ENCODE data around the gene ALPK1.
"Not testable (repeated sequence)": the region's sequence is repeated elsewhere in the genome, so short reads cannot be mapped to it uniquely, and the experiment has no call there.

The ALPK1 gene

GRCh38 chr4:112284662-112285411 lies 12.3 kb upstream of the ALPK1 start:
- no peak for DNase-seq

GRCh38 chr4:112287258-112287989 lies 9.7 kb upstream of the ALPK1 start:
- no peak for DNase-seq

DNA sequence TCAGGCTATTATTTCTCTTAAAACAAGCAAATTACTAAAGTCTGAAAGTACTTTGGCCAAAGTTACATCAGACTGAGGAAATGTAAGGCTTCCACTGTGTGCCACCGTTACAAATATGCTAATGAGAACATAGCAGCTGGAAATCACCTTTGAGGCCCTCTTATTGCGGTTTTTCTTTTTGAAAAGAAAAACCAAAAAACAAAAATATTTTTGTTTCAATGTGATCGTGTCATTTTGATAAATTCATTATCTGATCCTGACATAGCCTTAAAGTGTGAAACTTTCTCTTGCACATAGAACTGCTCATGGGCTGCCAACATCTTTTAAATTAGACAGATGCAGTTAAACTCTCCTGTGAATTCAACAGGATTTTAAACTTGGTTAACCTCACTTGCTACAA lies 8.7 kb upstream of the ALPK1 start:
- no peak for DNase-seq

DNA sequence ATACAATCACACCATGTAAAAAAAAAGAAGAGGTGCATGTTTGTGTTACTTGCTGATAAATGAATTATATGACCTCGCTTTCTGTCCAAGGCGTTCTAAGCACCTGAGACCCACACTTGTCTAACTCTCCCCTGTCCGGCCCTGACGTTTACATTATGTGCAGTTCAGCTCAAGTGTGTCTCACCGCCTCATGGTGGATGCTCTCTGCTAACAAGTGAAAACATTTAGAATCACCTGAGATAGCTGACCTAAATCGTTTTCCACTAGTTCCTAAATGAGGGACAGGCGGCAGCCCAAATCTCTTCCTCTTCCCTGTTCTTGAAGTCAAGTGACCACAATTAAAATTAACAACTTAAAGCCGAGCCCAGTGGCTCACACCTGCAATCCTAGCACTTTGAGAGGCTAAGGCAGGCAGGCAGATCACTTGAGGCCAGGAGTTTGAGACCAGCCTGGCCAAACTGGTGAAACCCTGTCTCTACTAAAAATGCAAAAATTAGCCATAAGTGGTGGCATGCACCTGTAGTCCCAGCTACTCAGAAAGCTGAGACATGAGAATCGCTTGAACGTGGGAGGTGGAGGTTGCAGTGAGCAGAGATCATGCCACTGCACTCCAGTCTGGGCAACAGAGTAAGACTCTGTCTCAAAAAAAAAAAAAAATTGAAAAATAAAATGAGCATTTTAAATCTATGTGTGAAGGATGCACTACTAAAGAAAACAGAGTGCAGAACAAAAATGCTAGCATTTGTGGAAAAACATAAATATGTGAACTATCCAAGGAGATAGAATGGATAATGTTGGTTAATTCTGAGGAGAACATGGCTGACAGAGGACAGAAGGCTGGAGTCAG lies 7.5 kb upstream of the ALPK1 start:
- DNase-seq = no peak

GRCh38 chr4:112290341-112290740 lies 6.8 kb upstream of the ALPK1 start:
- DNase-seq = no peak

DNA sequence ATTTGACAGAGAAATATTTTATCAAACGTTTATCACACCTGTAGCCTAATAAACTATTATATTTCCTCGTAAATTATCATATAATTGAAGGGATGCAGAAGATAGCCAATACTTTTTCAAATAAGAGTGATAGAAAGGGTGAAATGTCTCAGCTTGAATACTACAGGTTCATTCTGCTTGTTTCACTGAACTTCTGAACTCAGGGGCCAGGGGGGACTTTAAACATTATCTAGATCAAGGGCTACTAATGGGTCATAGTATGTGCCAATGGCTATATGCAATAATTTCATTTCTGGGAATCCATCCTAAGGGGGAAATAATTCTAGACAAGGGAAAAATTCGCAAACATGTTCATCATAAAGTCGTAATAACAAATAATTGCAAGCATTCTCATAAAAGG lies 2.6 kb downstream of the ALPK1 start:
- DNase-seq = no peak

- DNase-seq = no peak
These were observed 5.4 kb downstream of the ALPK1 start for GRCh38 chr4:112302320-112303274.

- not testable (repeated sequence) for DNase-seq
These were observed 8.3 kb downstream of the ALPK1 start for GRCh38 chr4:112305477-112305876.

GRCh38 chr4:112309263-112309791 lies 12.2 kb downstream of the ALPK1 start:
- DNase-seq = peak; percentile 15

- DNase-seq = no peak
These were observed 14.3 kb downstream of the ALPK1 start for GRCh38 chr4:112311516-112311915.

GRCh38 chr4:112312610-112313239 lies 15.6 kb downstream of the ALPK1 start:
- DNase-seq = no peak

- no peak for DNase-seq
These were observed 18.3 kb downstream of the ALPK1 start for GRCh38 chr4:112315446-112315845.

GRCh38 chr4:112316360-112316759 lies 19.2 kb downstream of the ALPK1 start:
- no peak for DNase-seq

DNA sequence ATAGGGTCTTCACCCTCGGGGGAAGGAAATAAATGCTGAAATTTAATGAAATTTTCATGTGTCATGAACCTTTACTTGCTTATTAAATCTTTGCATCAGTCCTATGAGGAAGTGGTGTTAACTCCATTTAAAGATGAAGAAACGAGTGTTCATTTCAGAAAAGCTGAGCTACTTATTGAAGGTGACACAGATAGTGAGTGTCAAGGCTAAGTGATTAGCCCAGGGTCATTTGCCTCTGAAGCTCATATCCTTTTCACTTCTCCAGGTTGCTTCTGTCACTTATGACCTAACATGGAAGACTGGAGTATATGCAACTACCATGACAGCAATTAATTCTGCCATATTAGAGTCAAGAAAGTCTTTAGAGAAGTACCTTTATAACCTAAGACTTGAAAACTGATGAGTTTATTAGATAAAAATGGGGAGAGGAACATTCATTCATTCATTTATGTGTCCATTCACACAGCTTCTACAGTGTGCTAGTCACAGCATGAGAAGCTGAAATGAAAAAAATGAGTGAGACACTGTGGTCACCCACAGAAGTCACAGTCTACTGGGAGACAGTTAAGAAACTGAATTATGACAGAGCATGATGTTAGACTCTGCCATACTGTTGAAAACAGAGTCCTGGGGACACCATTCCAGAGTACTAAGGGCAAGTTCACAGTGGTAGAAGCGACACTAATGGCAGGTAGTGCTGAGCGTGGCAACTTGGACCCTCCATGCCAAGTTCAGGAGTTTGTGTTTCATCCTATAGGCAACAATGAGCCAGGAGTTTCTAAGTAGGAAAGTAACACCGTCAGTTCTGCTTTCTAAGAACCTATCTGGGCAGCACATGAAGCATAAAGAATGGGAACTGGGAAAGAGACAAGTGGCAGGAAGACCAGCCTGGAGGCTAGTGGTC lies 21.3 kb downstream of the ALPK1 start:
- no peak for DNase-seq

GRCh38 chr4:112321776-112322684 lies 24.9 kb downstream of the ALPK1 start:
- no peak for DNase-seq

- no peak for DNase-seq
These were observed 25.7 kb downstream of the ALPK1 start for GRCh38 chr4:112322866-112323265.

- no peak for DNase-seq
These were observed 28.4 kb downstream of the ALPK1 start for GRCh38 chr4:112325530-112325929.

DNA sequence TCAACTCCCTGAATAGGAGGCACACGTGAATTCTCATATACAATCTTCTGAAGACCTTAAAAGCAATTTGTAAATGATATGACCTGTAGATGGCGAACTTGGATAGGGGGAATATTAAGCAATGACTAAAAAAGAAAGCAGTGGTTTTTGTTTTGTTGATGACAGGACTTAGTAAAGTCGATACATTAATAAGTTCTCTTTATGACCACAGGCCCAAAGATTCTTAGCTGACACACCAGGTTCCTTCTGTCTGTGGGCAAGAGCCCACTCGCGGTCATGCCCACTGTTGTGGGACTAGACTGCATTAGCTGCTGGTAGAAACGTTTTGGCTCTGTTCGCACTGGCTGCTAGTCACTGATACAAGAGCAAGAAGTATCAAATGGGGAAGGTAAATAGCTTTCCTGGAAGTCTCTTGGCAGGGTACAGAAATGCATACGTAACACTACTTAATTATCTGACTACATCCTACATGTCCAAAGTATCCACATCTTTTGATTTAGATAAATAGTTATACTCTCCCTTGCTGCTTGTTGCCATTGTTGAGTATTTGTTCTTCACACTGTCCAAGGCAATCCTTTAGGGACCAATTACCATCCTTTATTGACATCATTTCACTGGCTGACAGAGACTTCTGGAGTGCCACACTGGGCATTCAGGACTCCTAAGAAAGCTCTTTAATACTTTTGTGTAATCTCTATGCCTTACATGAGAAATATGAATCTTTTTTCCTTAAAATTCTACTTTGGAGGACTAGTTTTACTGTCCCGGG lies 31.0 kb downstream of the ALPK1 start:
- peak; percentile 3 for DNase-seq

- no peak for DNase-seq
These were observed 31.6 kb downstream of the ALPK1 start for GRCh38 chr4:112328734-112329130.

All from NCI-H2171 (cell line).